RWPE2 (cell line): ENCODE results near the gene MCRIP2.

Experiments
- ATAC-seq: fragments of 200-7000 bp; cut with Tn5 transposase; 3 replicates; pipeline ENCODE4 v1.9.1; 2021; ENCODE audit warnings: low read depth
- DNase-seq: peaks from one replicate; pipeline ENCODE4 v3.0.0-alpha.2; 2020; ENCODE audit warnings: low spot score
- H3K27ac ChIP-seq: fragments of 450-650 bp; 2 replicates; pipeline ENCODE4 v1.5.1; 2017; ENCODE audit warnings: mild to moderate bottlenecking; ENCODE audit not compliant: poor library complexity, severe bottlenecking
- H3K27me3 ChIP-seq: fragments of 250-450 bp; sonication (Bioruptor Pico); 2 replicates; pipeline ENCODE4 v1.5.1; 2021; ENCODE audit warnings: mild to moderate bottlenecking, moderate library complexity; ENCODE audit not compliant: insufficient read depth, poor library complexity, severe bottlenecking
- H3K36me3 ChIP-seq: fragments of 250-450 bp; sonication (Bioruptor Pico); 2 replicates; pipeline ENCODE4 v1.5.1; 2020; ENCODE audit warnings: low read depth, mild to moderate bottlenecking, moderate library complexity
- H3K4me1 ChIP-seq: fragments of 250-450 bp; sonication (Bioruptor Pico); 2 replicates; pipeline ENCODE4 v1.5.1; 2021; ENCODE audit warnings: mild to moderate bottlenecking, moderate library complexity; ENCODE audit not compliant: insufficient read depth, poor library complexity, severe bottlenecking
- H3K4me3 ChIP-seq: fragments of 250-450 bp; sonication (Bioruptor Pico); 2 replicates; pipeline ENCODE4 v1.5.1; 2021; ENCODE audit warnings: mild to moderate bottlenecking, moderate library complexity; ENCODE audit not compliant: severe bottlenecking
- H3K9me3 ChIP-seq: fragments of 250-450 bp; sonication (Bioruptor Pico); 2 replicates; pipeline ENCODE4 v1.5.1; 2021; ENCODE audit warnings: mild to moderate bottlenecking, moderate library complexity; ENCODE audit not compliant: severe bottlenecking
- CTCF ChIP-seq: fragments of 450-650 bp; IDR thresholded peaks from one replicate; pipeline ENCODE4 v1.5.1; 2017; ENCODE audit warnings: mild to moderate bottlenecking, moderate library complexity; ENCODE audit not compliant: poor library complexity, severe bottlenecking

Gene MCRIP2

DNA sequence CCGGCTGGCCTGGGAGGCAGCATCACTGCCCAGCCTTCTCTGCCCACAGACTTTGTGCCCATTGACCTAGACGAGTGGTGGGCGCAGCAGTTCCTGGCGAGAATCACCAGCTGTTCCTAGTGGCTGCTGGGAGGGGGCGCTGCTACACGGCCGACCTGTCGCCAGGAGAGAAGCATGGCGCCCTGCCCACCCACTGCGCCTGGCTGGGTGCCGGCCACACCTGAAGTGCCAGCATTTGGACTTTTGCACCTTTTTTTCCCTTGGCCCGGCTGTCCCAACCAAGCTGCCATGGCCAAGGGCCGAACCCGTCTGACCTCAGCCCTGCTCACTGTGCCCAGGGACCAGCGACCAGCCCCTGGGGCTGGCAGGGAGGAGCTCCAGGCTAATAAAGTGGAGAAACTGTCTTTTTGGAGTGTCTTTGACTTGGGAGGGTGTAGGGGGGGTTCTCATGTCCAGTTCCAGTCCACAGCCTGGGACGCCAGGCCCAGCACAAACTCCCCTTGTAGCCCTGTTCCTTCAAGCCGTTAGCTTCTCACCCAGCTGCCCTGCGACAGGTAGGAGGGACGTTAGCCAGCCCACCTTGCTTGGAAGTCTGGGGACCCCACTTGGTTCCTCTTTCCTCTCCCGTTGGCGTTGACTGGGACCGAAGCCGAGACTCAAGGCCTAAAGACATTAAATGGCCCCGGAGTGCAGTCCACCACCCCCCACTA is 6.6 kb downstream of the MCRIP2 start:
- Histone ChIP-seq H3K4me1 (peaks cover 18% of the 10 kb centered on the region), H3K27ac (peak overlapping the region; percentile 79), H3K4me3 (peak overlapping the region; percentile 70), H3K36me3 (peaks cover 7% of the 10 kb centered on the region; the same call in 1 of the 2 replicates), H3K9me3 (no peaks in the 10 kb centered on the region), H3K27me3 (no peaks in the 10 kb centered on the region)
- TF ChIP-seq CTCF = peak; percentile 77
- ATAC-seq = peak; percentile 6
- DNase-seq = no peak

DNA sequence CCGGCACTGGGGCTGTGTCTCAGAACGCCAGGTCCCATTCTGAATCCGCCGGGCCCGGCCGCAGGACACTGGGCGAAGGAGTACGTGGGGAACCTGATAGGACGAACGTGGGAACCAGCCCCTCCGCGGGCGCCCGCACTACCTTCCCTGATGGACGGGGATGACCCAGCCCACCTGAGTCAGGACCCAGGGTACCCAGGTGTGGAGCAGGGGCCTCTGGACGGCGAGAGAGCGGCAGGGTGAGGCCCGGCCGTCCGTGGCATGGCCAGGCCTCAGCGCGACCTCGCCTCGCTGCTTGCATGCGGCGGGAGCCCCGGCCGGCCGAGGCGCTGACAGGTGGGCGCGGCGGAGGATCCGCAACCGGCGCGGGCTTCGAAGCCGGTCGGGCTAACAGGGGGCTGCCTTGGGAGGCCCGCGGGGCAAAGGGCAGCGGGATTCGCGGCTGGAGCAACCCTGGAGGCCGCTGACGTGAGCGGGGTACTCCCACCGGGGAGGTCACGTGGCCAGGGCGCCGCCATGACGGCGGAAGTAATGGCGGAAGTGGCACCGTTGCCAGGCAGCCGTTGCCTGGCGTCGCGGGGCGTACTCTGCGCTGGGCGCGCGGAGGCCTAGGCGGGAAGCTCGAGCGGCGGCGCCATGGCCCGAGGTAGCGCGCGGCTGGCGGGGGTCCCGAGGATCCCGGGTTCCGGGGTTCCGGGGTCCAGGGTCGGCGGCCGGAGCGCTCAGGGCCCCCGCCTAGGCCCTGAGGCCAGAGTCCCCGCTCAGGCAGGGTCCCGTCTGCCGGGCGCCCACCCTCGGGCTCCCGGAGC is 7.4 kb downstream of the MCRIP2 start, which contains the start of gene WDR90:
Gene WDR90 (plus strand): TSS at position 585 of the 809 bp plus-strand sequence. CDS start 52 bp downstream, at position 637.
- DNase-seq (peak; percentile 92), ATAC-seq (peak; percentile 69)
- no peaks in the 10 kb centered on the region for H3K9me3 ChIP-seq
- H3K4me3 ChIP-seq = peak within 1 kb of the TSS; percentile 70
- peaks cover 18% of the 10 kb centered on the region for H3K4me1 ChIP-seq
- TF ChIP-seq CTCF = no peak
- peaks cover 7% of the 10 kb centered on the region; the same call in 1 of the 2 replicates for H3K36me3 ChIP-seq
- no peaks in the 10 kb centered on the region for H3K27me3 ChIP-seq
- H3K27ac ChIP-seq = peak within 1 kb of the TSS; percentile 79

- Histone ChIP-seq H3K36me3 (peaks cover 9% of the 10 kb centered on the region; the same call in 1 of the 2 replicates), H3K9me3 (no peaks in the 10 kb centered on the region), H3K27ac (peak overlapping the region; percentile 79), H3K27me3 (no peaks in the 10 kb centered on the region), H3K4me3 (peak overlapping the region; percentile 70), H3K4me1 (peaks cover 18% of the 10 kb centered on the region)
- DNase-seq (no peak), ATAC-seq (no peak)
- no peak for TF ChIP-seq CTCF
Measured at GRCh38 chr16:649631-650030, 8.0 kb downstream of the MCRIP2 start.

DNA sequence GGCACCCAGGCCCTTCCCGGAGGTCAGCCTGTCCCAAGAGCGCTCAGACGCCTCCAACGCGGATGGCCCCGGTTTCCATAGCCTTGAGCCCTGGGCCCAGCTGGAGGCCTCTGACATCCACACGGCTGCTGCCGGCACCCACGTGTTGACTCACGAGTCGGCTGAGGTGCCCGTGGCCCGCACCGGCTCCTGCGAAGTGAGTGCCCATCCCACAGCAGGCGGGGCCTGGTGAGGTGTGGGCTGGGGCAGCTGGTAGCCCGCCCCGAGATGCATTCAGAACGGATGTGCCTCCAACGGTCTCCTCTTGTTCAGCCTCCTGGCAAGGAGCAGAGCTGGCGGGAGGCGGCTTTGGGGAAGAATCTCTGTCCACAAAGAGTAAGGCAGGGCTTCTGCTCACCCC is 10.2 kb downstream of the MCRIP2 start:
- no peaks in the 10 kb centered on the region for H3K27me3 ChIP-seq
- H3K27ac ChIP-seq = no peak overlapping the region
- H3K4me1 ChIP-seq = peaks cover 8% of the 10 kb centered on the region
- no peak for TF ChIP-seq CTCF
- H3K4me3 ChIP-seq = no peak overlapping the region
- no peak for ATAC-seq
- no peaks in the 10 kb centered on the region for H3K9me3 ChIP-seq
- DNase-seq = no peak
- peaks cover 23% of the 10 kb centered on the region; the same call in 1 of the 2 replicates for H3K36me3 ChIP-seq
